ENCODE data around the gene OPA3.

Gene OPA3

GRCh38 chr19:45517641-45518468, 66.7 kb downstream of the OPA3 start:
- DNase-seq: no peak
- TF ChIP-seq CTCF (IDR thresholded peaks at IDR 0.05; ENCODE audit: low read depth, low read length, missing control alignments): no peak
- Histone ChIP-seq H3K27me3 (replicated peaks) (no peaks in the 10 kb centered on the region), H3K36me3 (replicated peaks) (peaks cover 73% of the 10 kb centered on the region), H3K27ac (no peak overlapping the region), H3K4me3 (ENCODE audit: low read depth, low read length) (no peak overlapping the region)
- in situ Hi-C loops (cut with HindIII; ENCODE audit: low pct_ligation_motif_present, low sequenced_read_pairs): no loop called here

GRCh38 chr19:45517238-45517637, 67.4 kb downstream of the OPA3 start:
- peaks cover 67% of the 10 kb centered on the region for H3K36me3 ChIP-seq (replicated peaks)
- no peak for DNase-seq
- in situ Hi-C loops (cut with HindIII; ENCODE audit: low pct_ligation_motif_present, low sequenced_read_pairs): no loop called here
- no peak overlapping the region for H3K4me3 ChIP-seq (ENCODE audit: low read depth, low read length)
- H3K27me3 ChIP-seq (replicated peaks): no peaks in the 10 kb centered on the region
- no peak for TF ChIP-seq CTCF (IDR thresholded peaks at IDR 0.05; ENCODE audit: low read depth, low read length, missing control alignments)
- H3K27ac ChIP-seq: no peak overlapping the region

GRCh38 chr19:45515807-45516401, 68.7 kb downstream of the OPA3 start:
- DNase-seq: no peak
- Histone ChIP-seq H3K4me3 (ENCODE audit: low read depth, low read length) (no peak overlapping the region), H3K27me3 (replicated peaks) (no peaks in the 10 kb centered on the region), H3K36me3 (replicated peaks) (peaks cover 60% of the 10 kb centered on the region), H3K27ac (no peak overlapping the region)
- TF ChIP-seq CTCF (IDR thresholded peaks at IDR 0.05; ENCODE audit: low read depth, low read length, missing control alignments): no peak
- in situ Hi-C loops (cut with HindIII; ENCODE audit: low pct_ligation_motif_present, low sequenced_read_pairs): no loop called here

- Histone ChIP-seq H3K27me3 (replicated peaks) (no peaks in the 10 kb centered on the region), H3K4me3 (ENCODE audit: low read depth, low read length) (no peak overlapping the region), H3K36me3 (replicated peaks) (peaks cover 52% of the 10 kb centered on the region), H3K27ac (no peak overlapping the region)
- in situ Hi-C loops (cut with HindIII; ENCODE audit: low pct_ligation_motif_present, low sequenced_read_pairs): no loop called here
- TF ChIP-seq CTCF (IDR thresholded peaks at IDR 0.05; ENCODE audit: low read depth, low read length, missing control alignments): no peak
- no peak for DNase-seq
Measured at GRCh38 chr19:45515081-45515624, 69.4 kb downstream of the OPA3 start.

GRCh38 chr19:45514376-45515051, 70.1 kb downstream of the OPA3 start:
- Histone ChIP-seq H3K4me3 (ENCODE audit: low read depth, low read length) (no peak overlapping the region), H3K36me3 (replicated peaks) (peaks cover 49% of the 10 kb centered on the region), H3K27me3 (replicated peaks) (no peaks in the 10 kb centered on the region), H3K27ac (no peak overlapping the region)
- no peak for TF ChIP-seq CTCF (IDR thresholded peaks at IDR 0.05; ENCODE audit: low read depth, low read length, missing control alignments)
- in situ Hi-C loops (cut with HindIII; ENCODE audit: low pct_ligation_motif_present, low sequenced_read_pairs): no loop called here
- no peak for DNase-seq
